ENCODE data around the gene PLEKHO1.

PLEKHO1 gene, protein sequence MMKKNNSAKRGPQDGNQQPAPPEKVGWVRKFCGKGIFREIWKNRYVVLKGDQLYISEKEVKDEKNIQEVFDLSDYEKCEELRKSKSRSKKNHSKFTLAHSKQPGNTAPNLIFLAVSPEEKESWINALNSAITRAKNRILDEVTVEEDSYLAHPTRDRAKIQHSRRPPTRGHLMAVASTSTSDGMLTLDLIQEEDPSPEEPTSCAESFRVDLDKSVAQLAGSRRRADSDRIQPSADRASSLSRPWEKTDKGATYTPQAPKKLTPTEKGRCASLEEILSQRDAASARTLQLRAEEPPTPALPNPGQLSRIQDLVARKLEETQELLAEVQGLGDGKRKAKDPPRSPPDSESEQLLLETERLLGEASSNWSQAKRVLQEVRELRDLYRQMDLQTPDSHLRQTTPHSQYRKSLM

DNA sequence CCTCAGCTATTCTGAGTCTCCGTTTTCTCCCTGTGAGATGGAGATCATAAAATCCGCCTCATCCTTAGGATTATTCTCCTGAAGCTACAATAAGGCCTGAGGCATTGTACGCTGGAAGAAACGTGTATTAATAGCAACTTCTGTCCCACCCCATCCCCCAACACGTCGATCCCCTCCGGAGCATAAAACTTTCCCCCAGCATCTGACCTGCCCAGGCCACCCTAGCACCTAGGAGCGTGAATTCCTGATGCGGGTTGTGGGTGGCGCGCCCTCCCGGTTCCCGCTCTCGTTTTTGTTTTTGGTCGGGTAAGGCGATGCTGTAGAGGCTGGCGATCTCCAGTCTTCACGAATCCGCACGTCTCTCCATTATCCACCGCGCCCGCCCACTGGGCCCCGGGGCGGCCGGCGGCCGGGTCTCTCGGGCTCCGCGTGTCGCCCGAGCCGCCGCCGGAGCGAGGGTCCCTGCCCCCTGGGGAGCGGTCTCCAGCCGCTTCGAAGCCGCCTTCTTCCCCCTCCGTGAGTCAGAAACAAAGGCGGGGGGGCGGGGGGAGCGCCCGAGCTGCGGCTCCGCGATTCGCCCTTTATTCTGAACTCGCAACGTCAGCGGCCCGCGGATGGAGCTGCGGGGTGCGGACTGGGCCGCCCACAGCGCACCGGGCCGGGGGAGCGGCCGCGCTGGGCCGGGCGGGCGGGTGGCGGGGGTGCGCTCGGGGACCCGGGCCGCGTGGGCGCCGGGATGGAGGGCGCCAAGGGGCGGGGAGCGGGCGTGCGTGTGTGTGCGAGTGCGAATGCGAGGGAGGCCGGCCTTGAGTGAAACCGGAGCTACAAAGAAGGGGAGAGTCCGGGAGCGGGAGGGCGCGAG lies at the start of gene PLEKHO1:
Gene PLEKHO1 (plus strand): TSS at position 646 of the 862 bp plus-strand sequence. CDS start 342 bp downstream, outside the sequence.
- Histone ChIP-seq H3K36me3 (ENCODE audit: control insufficient read depth, insufficient read depth, low read length) (peaks cover 9% of the 10 kb centered on the region; the same call in 1 of the 2 replicates), H3K9me3 (ENCODE audit: control insufficient read depth, insufficient read depth, low read length) (no peaks in the 10 kb centered on the region), H3K4me3 (ENCODE audit: low read length) (peak within 1 kb of the TSS; percentile 84), H3K27me3 (ENCODE audit: control insufficient read depth, insufficient read depth, low read length) (no peaks in the 10 kb centered on the region), H3K4me1 (ENCODE audit: control insufficient read depth, insufficient read depth, low read length) (peaks cover 4% of the 10 kb centered on the region), H3K27ac (ENCODE audit: low read length) (no peak within 1 kb of the TSS)
- no peak for DNase-seq (ENCODE audit: low read depth, low spot score)
- WGBS (ENCODE audit: insufficient coverage, insufficient read length), result no CpG with 5 or more reads among the region's 89 CpGs

DNA sequence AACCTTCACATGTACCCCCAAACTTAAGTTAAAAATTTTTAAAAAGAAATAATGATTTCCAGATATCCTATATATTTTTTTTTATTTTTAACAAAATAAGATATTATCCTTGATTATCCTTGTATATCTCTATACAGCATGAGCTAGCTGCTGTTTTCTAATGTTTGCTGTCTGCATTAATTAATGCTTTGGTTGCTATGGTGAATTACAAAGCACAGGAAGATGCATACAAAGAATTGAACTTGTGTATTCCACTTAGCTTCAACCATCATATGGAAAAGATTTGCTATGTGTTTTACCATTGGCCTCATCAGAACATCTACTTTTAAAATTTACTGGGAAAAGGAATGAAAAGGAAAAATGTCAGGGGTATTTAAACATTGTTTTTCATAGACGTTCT lies 46.7 kb upstream of the PLEKHO1 start:
- no peaks in the 10 kb centered on the region for H3K4me1 ChIP-seq (ENCODE audit: control insufficient read depth, insufficient read depth, low read length)
- no peak for DNase-seq (ENCODE audit: low read depth, low spot score)
- H3K27ac ChIP-seq (ENCODE audit: low read length), result no peak overlapping the region
- H3K9me3 ChIP-seq (ENCODE audit: control insufficient read depth, insufficient read depth, low read length), result no peaks in the 10 kb centered on the region
- H3K36me3 ChIP-seq (ENCODE audit: control insufficient read depth, insufficient read depth, low read length), result no peaks in the 10 kb centered on the region
- no CpG with 5 or more reads among the region's 1 CpG for WGBS (ENCODE audit: insufficient coverage, insufficient read length)
- no peaks in the 10 kb centered on the region for H3K27me3 ChIP-seq (ENCODE audit: control insufficient read depth, insufficient read depth, low read length)
- H3K4me3 ChIP-seq (ENCODE audit: low read length), result no peak overlapping the region

DNA sequence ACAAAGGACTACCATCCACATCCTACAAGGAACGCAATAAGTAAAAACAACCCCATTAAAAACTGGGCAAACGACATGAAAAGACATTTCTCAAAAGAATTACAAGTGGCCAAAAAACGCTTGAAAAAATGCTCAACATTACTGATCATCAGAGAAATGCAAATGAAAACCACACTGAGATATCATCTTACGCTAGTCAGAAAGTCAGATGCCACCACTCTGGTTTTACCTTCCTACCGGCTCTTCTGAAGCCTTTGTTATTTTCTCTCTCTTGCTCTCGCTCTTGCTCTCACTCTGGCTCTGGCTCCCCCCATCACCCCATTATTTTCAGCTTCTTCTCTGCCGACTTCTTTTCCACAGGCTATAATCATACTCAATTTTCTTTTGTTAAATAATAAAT lies 43.4 kb upstream of the PLEKHO1 start:
- DNase-seq (ENCODE audit: low read depth, low spot score), result no peak
- H3K27ac ChIP-seq (ENCODE audit: low read length), result no peak overlapping the region
- no peaks in the 10 kb centered on the region for H3K9me3 ChIP-seq (ENCODE audit: control insufficient read depth, insufficient read depth, low read length)
- no peaks in the 10 kb centered on the region; the same call in 1 of the 2 replicates for H3K36me3 ChIP-seq (ENCODE audit: control insufficient read depth, insufficient read depth, low read length)
- no peaks in the 10 kb centered on the region for H3K27me3 ChIP-seq (ENCODE audit: control insufficient read depth, insufficient read depth, low read length)
- H3K4me3 ChIP-seq (ENCODE audit: low read length), result no peak overlapping the region
- WGBS (ENCODE audit: insufficient coverage, insufficient read length), result no CpG with 5 or more reads among the region's 7 CpGs
- H3K4me1 ChIP-seq (ENCODE audit: control insufficient read depth, insufficient read depth, low read length), result no peaks in the 10 kb centered on the region

DNA sequence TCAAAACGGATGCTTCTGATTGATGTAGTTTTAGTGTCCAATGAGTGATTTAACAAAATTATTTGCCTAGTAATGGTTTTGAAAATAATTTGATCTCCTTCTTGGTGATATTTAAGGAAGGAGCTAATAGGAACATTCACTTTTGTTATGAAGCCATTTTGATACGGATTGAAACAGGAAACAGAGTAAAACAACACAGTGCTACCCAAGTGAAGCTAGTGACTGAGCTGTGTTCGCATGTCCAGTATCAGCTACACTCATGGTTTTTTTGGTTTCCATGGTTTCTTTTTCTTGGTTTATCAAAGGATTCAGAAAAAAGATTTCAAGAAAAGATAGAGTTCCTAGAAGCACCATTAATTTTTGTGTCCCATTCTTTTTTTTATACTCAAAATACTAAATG lies 40.1 kb upstream of the PLEKHO1 start:
- WGBS (ENCODE audit: insufficient coverage, insufficient read length), result no CpG with 5 or more reads among the region's 3 CpGs
- no peaks in the 10 kb centered on the region; the same call in 1 of the 2 replicates for H3K36me3 ChIP-seq (ENCODE audit: control insufficient read depth, insufficient read depth, low read length)
- no peaks in the 10 kb centered on the region for H3K4me1 ChIP-seq (ENCODE audit: control insufficient read depth, insufficient read depth, low read length)
- no peak for DNase-seq (ENCODE audit: low read depth, low spot score)
- no peaks in the 10 kb centered on the region for H3K27me3 ChIP-seq (ENCODE audit: control insufficient read depth, insufficient read depth, low read length)
- H3K9me3 ChIP-seq (ENCODE audit: control insufficient read depth, insufficient read depth, low read length), result no peaks in the 10 kb centered on the region
- no peak overlapping the region for H3K4me3 ChIP-seq (ENCODE audit: low read length)
- H3K27ac ChIP-seq (ENCODE audit: low read length), result no peak overlapping the region

DNA sequence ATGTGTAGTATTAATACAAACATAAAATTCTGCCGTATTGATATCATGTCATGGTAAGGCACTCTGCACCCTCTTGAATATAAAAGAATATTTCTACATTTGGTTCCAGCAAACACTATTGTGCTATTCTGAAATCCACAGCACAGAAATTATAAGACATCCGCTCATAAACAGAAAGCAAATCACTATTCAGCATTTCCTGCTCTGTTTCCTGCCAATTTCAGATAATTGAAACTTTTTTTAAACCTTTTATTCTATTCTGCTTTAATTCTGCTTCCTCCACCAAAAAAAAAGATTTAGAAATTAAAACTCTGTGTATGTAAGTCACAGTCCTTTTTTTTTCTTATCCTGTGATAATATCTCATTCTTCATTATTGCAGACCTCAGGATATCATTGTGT lies 39.6 kb upstream of the PLEKHO1 start:
- no peak overlapping the region for H3K27ac ChIP-seq (ENCODE audit: low read length)
- H3K27me3 ChIP-seq (ENCODE audit: control insufficient read depth, insufficient read depth, low read length), result no peaks in the 10 kb centered on the region
- H3K9me3 ChIP-seq (ENCODE audit: control insufficient read depth, insufficient read depth, low read length), result no peaks in the 10 kb centered on the region
- H3K4me3 ChIP-seq (ENCODE audit: low read length), result no peak overlapping the region
- H3K4me1 ChIP-seq (ENCODE audit: control insufficient read depth, insufficient read depth, low read length), result no peaks in the 10 kb centered on the region
- WGBS (ENCODE audit: insufficient coverage, insufficient read length), result no CpG with 5 or more reads among the region's 2 CpGs
- no peak for DNase-seq (ENCODE audit: low read depth, low spot score)
- H3K36me3 ChIP-seq (ENCODE audit: control insufficient read depth, insufficient read depth, low read length), result no peaks in the 10 kb centered on the region; the same call in 1 of the 2 replicates

DNA sequence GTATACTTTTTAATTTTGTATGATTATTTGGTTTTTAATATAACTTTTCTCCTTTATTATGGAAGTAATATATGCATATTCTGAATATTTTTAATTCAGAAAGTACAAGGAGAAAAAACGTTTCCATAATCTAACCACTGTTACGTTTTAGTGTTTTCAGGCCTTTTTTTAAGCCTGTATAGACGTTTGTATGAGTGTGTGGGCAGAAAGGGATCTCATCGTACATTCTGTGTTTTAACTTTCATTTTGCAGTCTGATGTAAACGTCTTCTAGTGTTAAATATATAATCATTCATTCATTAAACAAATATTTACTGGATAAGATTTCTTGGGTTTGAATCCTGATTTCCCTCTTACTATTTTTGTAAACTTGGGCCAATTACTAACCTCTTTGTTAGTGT lies 38.0 kb upstream of the PLEKHO1 start:
- WGBS (ENCODE audit: insufficient coverage, insufficient read length), result no CpG with 5 or more reads among the region's 5 CpGs
- no peaks in the 10 kb centered on the region for H3K9me3 ChIP-seq (ENCODE audit: control insufficient read depth, insufficient read depth, low read length)
- H3K4me1 ChIP-seq (ENCODE audit: control insufficient read depth, insufficient read depth, low read length), result no peaks in the 10 kb centered on the region
- H3K27ac ChIP-seq (ENCODE audit: low read length), result no peak overlapping the region
- no peaks in the 10 kb centered on the region; the same call in 1 of the 2 replicates for H3K36me3 ChIP-seq (ENCODE audit: control insufficient read depth, insufficient read depth, low read length)
- no peak overlapping the region for H3K4me3 ChIP-seq (ENCODE audit: low read length)
- H3K27me3 ChIP-seq (ENCODE audit: control insufficient read depth, insufficient read depth, low read length), result no peaks in the 10 kb centered on the region
- no peak for DNase-seq (ENCODE audit: low read depth, low spot score)

DNA sequence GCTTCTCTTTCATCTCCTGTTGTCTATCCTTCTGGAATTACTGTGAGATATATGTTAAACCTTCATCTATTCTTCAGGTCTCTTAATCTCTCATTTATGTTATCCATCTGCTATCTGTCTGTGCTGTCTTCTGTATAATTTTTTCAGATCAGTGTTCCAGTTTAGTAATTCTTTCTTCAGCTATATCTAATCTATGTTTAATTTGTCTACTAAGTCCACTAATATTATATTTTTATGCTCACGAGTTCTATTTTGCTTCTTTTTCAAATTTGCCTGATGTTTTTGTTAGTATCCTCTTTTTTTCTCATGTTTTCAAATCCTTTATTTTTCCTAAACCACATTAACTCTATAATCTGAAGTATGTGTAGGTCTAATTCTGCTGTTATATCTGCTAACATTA lies 34.6 kb upstream of the PLEKHO1 start:
- no CpG with 5 or more reads among the region's 1 CpG for WGBS (ENCODE audit: insufficient coverage, insufficient read length)
- no peak overlapping the region for H3K27ac ChIP-seq (ENCODE audit: low read length)
- no peaks in the 10 kb centered on the region for H3K4me1 ChIP-seq (ENCODE audit: control insufficient read depth, insufficient read depth, low read length)
- H3K9me3 ChIP-seq (ENCODE audit: control insufficient read depth, insufficient read depth, low read length), result no peaks in the 10 kb centered on the region
- H3K36me3 ChIP-seq (ENCODE audit: control insufficient read depth, insufficient read depth, low read length), result no peaks in the 10 kb centered on the region; the same call in 1 of the 2 replicates
- no peak for DNase-seq (ENCODE audit: low read depth, low spot score)
- no peaks in the 10 kb centered on the region for H3K27me3 ChIP-seq (ENCODE audit: control insufficient read depth, insufficient read depth, low read length)
- no peak overlapping the region for H3K4me3 ChIP-seq (ENCODE audit: low read length)

DNA sequence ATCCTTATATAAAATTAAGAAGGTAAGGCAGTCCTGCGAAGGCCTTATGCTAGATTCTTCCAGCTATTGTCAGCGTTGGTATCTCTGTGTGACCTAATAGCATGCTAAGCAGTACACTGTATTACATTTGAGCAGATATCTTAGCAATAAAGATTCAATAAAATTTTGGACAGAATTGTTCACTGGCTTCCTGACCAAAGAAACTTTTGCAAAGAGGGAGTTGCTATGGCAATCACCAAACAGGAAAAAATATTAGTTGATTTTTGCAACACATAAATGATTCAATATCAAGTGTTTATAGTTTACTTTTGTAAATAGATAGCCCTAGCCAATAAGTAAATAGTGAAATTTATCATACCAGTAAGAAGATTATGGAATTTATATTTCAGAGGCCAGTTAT lies 31.0 kb upstream of the PLEKHO1 start:
- Histone ChIP-seq H3K36me3 (ENCODE audit: control insufficient read depth, insufficient read depth, low read length) (no peaks in the 10 kb centered on the region), H3K4me1 (ENCODE audit: control insufficient read depth, insufficient read depth, low read length) (no peaks in the 10 kb centered on the region), H3K4me3 (ENCODE audit: low read length) (no peak overlapping the region), H3K9me3 (ENCODE audit: control insufficient read depth, insufficient read depth, low read length) (no peaks in the 10 kb centered on the region), H3K27ac (ENCODE audit: low read length) (no peak overlapping the region), H3K27me3 (ENCODE audit: control insufficient read depth, insufficient read depth, low read length) (no peaks in the 10 kb centered on the region)
- DNase-seq (ENCODE audit: low read depth, low spot score), result no peak
- no CpG with 5 or more reads among the region's 2 CpGs for WGBS (ENCODE audit: insufficient coverage, insufficient read length)

DNA sequence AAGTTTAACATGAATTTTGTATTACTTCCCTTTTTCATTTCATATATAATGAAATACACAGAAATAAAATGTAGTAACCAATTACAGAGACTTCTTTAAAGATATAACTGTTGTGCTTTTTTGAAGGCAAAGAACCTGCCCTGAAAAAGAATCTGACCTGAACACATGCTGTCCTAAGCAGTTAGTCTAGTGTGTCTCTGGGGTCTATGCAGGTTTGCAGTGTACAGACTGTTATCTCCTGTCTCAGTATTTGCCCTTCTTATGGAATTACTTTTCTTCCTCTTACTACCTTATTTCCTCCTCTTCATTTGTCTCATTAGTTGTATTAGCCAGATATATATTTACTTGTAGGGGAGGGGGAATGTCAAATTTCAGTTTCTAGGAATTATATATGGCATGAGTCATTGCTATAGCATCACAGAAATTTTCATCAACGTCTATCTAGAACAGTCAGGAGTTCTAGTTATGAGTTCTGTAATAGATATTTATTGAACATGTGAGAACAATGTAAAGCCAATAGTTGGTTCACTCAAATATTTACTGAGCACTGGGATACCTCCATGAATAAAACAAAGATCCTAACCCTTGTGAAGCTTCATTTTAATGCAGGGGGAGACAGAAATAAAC lies 28.4 kb upstream of the PLEKHO1 start:
- no peak for DNase-seq (ENCODE audit: low read depth, low spot score)
- no peaks in the 10 kb centered on the region for H3K27me3 ChIP-seq (ENCODE audit: control insufficient read depth, insufficient read depth, low read length)
- H3K4me1 ChIP-seq (ENCODE audit: control insufficient read depth, insufficient read depth, low read length), result no peaks in the 10 kb centered on the region
- no peaks in the 10 kb centered on the region for H3K36me3 ChIP-seq (ENCODE audit: control insufficient read depth, insufficient read depth, low read length)
- H3K9me3 ChIP-seq (ENCODE audit: control insufficient read depth, insufficient read depth, low read length), result no peaks in the 10 kb centered on the region
- no peak overlapping the region for H3K27ac ChIP-seq (ENCODE audit: low read length)
- WGBS (ENCODE audit: insufficient coverage, insufficient read length), result no CpG with 5 or more reads among the region's 1 CpG
- H3K4me3 ChIP-seq (ENCODE audit: low read length), result no peak overlapping the region

DNA sequence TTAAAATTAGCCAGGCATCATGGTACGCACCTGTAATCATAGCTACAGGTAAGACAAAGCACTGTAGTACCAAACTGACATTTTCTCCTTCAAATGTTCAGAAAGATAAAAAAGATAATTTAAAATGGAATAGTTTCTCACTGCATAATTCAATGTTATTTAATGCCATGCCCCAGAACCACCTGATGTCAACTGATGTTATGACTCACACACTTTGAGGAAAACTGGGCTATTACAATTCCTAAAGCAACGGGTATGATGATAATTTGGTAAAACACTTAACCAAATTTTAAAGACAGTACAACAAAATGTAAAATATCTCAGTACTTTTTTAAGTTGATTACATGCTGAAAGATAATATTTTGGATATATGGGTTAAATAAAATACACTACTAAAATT lies 22.9 kb upstream of the PLEKHO1 start:
- no peaks in the 10 kb centered on the region for H3K27me3 ChIP-seq (ENCODE audit: control insufficient read depth, insufficient read depth, low read length)
- H3K4me1 ChIP-seq (ENCODE audit: control insufficient read depth, insufficient read depth, low read length), result no peaks in the 10 kb centered on the region
- H3K9me3 ChIP-seq (ENCODE audit: control insufficient read depth, insufficient read depth, low read length), result no peaks in the 10 kb centered on the region
- no peaks in the 10 kb centered on the region for H3K36me3 ChIP-seq (ENCODE audit: control insufficient read depth, insufficient read depth, low read length)
- no peak overlapping the region for H3K27ac ChIP-seq (ENCODE audit: low read length)
- no peak for DNase-seq (ENCODE audit: low read depth, low spot score)
- WGBS (ENCODE audit: insufficient coverage, insufficient read length), result no CpG with 5 or more reads among the region's 2 CpGs
- no peak overlapping the region for H3K4me3 ChIP-seq (ENCODE audit: low read length)

All from iPS DF 6.9 (cell line).